Measurements from ENCODE around the gene BEND6. TPM values are rescaled to one million over a fixed set of nuclear protein-coding genes. Genes with fewer than 3 reads are reported as not detected.

BEND6 gene
- total RNA-seq, 1 experiment from 2014 or later = not detected

DNA sequence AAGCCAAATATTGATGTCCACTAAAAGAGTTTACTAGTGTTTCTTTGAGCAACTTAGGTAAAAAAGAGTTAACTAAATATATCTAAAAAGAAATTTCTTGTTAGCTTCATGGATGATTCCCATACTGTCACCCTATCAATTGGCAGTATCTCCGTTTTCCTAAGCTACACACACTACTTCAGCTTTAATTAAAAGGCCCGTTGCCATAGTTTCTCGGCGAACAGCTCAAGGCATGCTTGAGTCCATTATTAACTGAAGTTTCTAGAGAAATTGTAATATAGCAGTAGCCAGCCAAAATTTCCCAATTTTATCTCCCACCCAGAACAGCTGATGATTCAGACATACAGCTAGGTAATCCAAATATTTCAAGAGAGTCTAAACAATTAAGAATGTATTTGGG is 20.0 kb upstream of the BEND6 start:
- no peak overlapping the region for H3K4me3 ChIP-seq (ENCODE audit: low read length)
- no peak overlapping the region for H3K9ac ChIP-seq (ENCODE audit: low read length)
- no peak overlapping the region for H3K27ac ChIP-seq (ENCODE audit: low read length)
- no peaks in the 10 kb centered on the region for H4K20me1 ChIP-seq (ENCODE audit: insufficient read depth, low read depth, low read length)
- DNase-seq = no peak
- no peak overlapping the region for H3K4me2 ChIP-seq (ENCODE audit: low read depth, low read length, poor library complexity, severe bottlenecking)
- no peaks in the 10 kb centered on the region for H3K36me3 ChIP-seq (ENCODE audit: insufficient read depth, low read length)
- H2AFZ ChIP-seq (ENCODE audit: low read length) = no peak overlapping the region
- no peaks in the 10 kb centered on the region for H3K27me3 ChIP-seq (ENCODE audit: low read length)
- no peaks in the 10 kb centered on the region for H3K9me3 ChIP-seq (ENCODE audit: low read length)
- no peaks in the 10 kb centered on the region for H3K9me2 ChIP-seq (replicated peaks; ENCODE audit: insufficient read depth, low read length)
- peaks cover 6% of the 10 kb centered on the region; the same call in 1 of the 2 replicates for H3K4me1 ChIP-seq (ENCODE audit: low read length)
- no peaks in the 10 kb centered on the region for H3K79me2 ChIP-seq (ENCODE audit: low read length)

DNA sequence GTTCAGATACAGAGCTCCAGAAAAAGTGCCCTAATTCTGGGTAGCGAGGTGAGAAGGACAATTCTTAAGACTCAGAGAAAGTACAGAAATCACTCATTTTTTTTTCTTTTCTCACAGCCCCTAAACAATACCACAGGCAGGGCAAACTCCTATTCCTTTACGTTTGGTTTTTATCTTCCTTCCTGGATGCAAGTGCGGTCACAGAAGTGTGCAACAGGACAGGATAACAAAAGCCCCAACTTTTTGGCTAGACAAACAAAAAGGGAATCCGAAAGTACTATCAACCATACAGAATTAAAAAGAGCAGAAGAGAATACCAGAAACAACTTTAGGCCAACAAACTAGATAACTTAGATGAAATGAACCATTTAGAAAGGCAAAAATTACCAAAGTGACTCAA is 18.4 kb upstream of the BEND6 start:
- Histone ChIP-seq H3K4me1 (ENCODE audit: low read length) (peaks cover 6% of the 10 kb centered on the region; the same call in 1 of the 2 replicates), H3K27ac (ENCODE audit: low read length) (no peak overlapping the region), H2AFZ (ENCODE audit: low read length) (no peak overlapping the region), H3K79me2 (ENCODE audit: low read length) (no peaks in the 10 kb centered on the region), H3K4me2 (ENCODE audit: low read depth, low read length, poor library complexity, severe bottlenecking) (no peak overlapping the region), H3K9me3 (ENCODE audit: low read length) (no peaks in the 10 kb centered on the region), H4K20me1 (ENCODE audit: insufficient read depth, low read depth, low read length) (no peaks in the 10 kb centered on the region), H3K36me3 (ENCODE audit: insufficient read depth, low read length) (no peaks in the 10 kb centered on the region), H3K9me2 (replicated peaks; ENCODE audit: insufficient read depth, low read length) (no peaks in the 10 kb centered on the region), H3K9ac (ENCODE audit: low read length) (no peak overlapping the region), H3K4me3 (ENCODE audit: low read length) (no peak overlapping the region), H3K27me3 (ENCODE audit: low read length) (no peaks in the 10 kb centered on the region)
- DNase-seq = no peak

DNA sequence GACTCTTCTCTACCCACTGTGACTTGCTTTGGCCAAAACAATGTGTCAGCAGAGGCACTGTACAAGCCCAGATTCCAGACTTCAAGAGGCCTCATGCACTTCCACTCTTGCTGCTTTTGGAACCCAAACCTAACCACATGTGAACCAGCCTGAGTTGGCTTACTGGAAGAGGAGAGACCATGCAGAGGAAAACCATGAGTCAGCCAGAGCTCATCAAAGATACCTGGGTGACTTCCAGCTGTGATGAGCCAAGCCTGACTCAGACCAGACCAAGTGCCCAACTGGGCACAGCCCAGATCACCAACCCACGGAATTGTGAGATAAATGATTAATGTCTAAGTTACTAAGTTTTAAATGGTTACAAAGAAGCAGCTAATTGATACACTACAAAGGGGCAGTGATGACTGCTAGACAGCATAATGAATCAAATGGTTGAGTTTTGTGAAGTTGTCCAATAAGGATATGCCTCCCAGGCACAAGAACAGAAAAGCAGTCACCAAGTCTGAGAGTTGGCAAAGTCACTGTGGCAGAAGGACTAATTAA is 16.2 kb upstream of the BEND6 start:
- Histone ChIP-seq H3K4me3 (ENCODE audit: low read length) (no peak overlapping the region), H3K9me2 (replicated peaks; ENCODE audit: insufficient read depth, low read length) (no peaks in the 10 kb centered on the region), H3K36me3 (ENCODE audit: insufficient read depth, low read length) (no peaks in the 10 kb centered on the region), H4K20me1 (ENCODE audit: insufficient read depth, low read depth, low read length) (no peaks in the 10 kb centered on the region), H3K9me3 (ENCODE audit: low read length) (no peaks in the 10 kb centered on the region), H3K27me3 (ENCODE audit: low read length) (no peaks in the 10 kb centered on the region), H3K9ac (ENCODE audit: low read length) (no peak overlapping the region), H3K27ac (ENCODE audit: low read length) (no peak overlapping the region), H2AFZ (ENCODE audit: low read length) (no peak overlapping the region), H3K79me2 (ENCODE audit: low read length) (no peaks in the 10 kb centered on the region), H3K4me2 (ENCODE audit: low read depth, low read length, poor library complexity, severe bottlenecking) (no peak overlapping the region), H3K4me1 (ENCODE audit: low read length) (no peaks in the 10 kb centered on the region)
- DNase-seq = no peak

DNA sequence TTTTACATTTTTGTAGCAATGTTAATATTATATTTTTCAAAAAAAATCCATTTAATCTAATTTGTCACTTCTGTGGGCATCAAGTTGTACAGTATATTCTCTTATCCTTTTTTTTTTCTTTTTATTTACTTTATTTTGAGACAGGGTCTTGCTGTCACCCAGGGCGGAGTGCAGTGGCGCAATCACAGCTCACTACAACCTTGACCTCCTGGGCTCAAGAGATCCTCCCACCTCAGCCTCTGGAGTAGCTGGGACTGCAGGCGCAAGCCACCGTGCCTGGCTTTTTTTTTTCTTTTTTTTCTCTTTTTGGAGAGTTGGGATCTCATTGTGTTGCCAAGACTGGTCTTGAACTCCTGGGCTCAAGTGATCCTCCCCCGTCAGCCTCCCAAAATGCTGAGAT is 14.4 kb upstream of the BEND6 start:
- Histone ChIP-seq H3K4me3 (ENCODE audit: low read length) (no peak overlapping the region), H3K4me2 (ENCODE audit: low read depth, low read length, poor library complexity, severe bottlenecking) (no peak overlapping the region), H3K27ac (ENCODE audit: low read length) (no peak overlapping the region), H3K36me3 (ENCODE audit: insufficient read depth, low read length) (no peaks in the 10 kb centered on the region), H3K9me2 (replicated peaks; ENCODE audit: insufficient read depth, low read length) (no peaks in the 10 kb centered on the region), H2AFZ (ENCODE audit: low read length) (no peak overlapping the region), H3K4me1 (ENCODE audit: low read length) (no peaks in the 10 kb centered on the region), H3K9ac (ENCODE audit: low read length) (no peak overlapping the region), H3K27me3 (ENCODE audit: low read length) (no peaks in the 10 kb centered on the region), H4K20me1 (ENCODE audit: insufficient read depth, low read depth, low read length) (no peaks in the 10 kb centered on the region), H3K79me2 (ENCODE audit: low read length) (no peaks in the 10 kb centered on the region), H3K9me3 (ENCODE audit: low read length) (no peaks in the 10 kb centered on the region)
- no peak for DNase-seq

DNA sequence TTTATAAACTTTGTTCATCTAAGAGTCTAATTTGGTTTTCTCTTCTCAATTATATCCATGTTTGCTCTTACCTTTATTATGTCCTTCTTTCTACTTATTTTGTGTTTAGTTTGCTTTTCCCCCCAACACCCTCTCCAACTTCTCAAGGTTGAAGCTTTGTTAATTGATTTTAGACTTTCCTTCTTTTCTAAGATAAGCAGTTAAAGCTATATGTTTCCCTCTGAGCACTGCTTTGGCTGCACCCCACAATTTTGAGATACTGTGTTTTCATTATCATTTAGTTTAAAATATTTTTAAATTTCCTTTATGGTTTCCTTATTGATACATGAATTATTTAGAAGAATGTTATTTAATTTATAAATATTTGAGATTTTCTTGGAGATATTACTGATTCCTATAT is 13.9 kb upstream of the BEND6 start:
- no peak overlapping the region for H3K27ac ChIP-seq (ENCODE audit: low read length)
- no peaks in the 10 kb centered on the region for H4K20me1 ChIP-seq (ENCODE audit: insufficient read depth, low read depth, low read length)
- H3K4me2 ChIP-seq (ENCODE audit: low read depth, low read length, poor library complexity, severe bottlenecking) = no peak overlapping the region
- no peaks in the 10 kb centered on the region for H3K36me3 ChIP-seq (ENCODE audit: insufficient read depth, low read length)
- H2AFZ ChIP-seq (ENCODE audit: low read length) = no peak overlapping the region
- no peak overlapping the region for H3K4me3 ChIP-seq (ENCODE audit: low read length)
- no peak for DNase-seq
- H3K79me2 ChIP-seq (ENCODE audit: low read length) = no peaks in the 10 kb centered on the region
- H3K9ac ChIP-seq (ENCODE audit: low read length) = no peak overlapping the region
- H3K9me3 ChIP-seq (ENCODE audit: low read length) = no peaks in the 10 kb centered on the region
- H3K27me3 ChIP-seq (ENCODE audit: low read length) = no peaks in the 10 kb centered on the region
- no peaks in the 10 kb centered on the region for H3K9me2 ChIP-seq (replicated peaks; ENCODE audit: insufficient read depth, low read length)
- H3K4me1 ChIP-seq (ENCODE audit: low read length) = no peaks in the 10 kb centered on the region

DNA sequence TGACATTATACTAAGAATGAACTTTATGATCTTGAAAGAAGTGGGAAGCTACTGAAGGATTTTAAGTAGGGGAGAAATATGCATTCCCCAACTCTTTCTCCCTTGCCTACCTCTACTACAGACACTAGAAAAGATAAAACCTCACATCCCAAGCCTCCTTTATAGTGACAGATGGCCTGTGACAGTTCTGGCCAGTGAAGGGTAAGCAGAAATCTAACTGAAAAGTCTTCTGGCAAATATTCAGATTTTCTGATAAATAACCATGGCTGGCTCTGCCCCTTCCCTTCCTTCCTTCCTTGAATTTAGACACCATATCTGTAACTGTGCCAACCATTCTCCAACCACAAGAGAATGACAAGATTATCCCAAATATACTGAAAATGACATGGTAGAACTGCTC is 10.2 kb upstream of the BEND6 start:
- Histone ChIP-seq H3K9me2 (replicated peaks; ENCODE audit: insufficient read depth, low read length) (no peaks in the 10 kb centered on the region), H3K27ac (ENCODE audit: low read length) (no peak overlapping the region), H3K27me3 (ENCODE audit: low read length) (no peaks in the 10 kb centered on the region), H3K4me3 (ENCODE audit: low read length) (no peak overlapping the region), H3K79me2 (ENCODE audit: low read length) (no peaks in the 10 kb centered on the region), H3K36me3 (ENCODE audit: insufficient read depth, low read length) (no peaks in the 10 kb centered on the region), H4K20me1 (ENCODE audit: insufficient read depth, low read depth, low read length) (no peaks in the 10 kb centered on the region), H2AFZ (ENCODE audit: low read length) (no peak overlapping the region), H3K4me2 (ENCODE audit: low read depth, low read length, poor library complexity, severe bottlenecking) (no peak overlapping the region), H3K9me3 (ENCODE audit: low read length) (no peaks in the 10 kb centered on the region), H3K9ac (ENCODE audit: low read length) (no peak overlapping the region), H3K4me1 (ENCODE audit: low read length) (no peaks in the 10 kb centered on the region)
- DNase-seq = no peak

DNA sequence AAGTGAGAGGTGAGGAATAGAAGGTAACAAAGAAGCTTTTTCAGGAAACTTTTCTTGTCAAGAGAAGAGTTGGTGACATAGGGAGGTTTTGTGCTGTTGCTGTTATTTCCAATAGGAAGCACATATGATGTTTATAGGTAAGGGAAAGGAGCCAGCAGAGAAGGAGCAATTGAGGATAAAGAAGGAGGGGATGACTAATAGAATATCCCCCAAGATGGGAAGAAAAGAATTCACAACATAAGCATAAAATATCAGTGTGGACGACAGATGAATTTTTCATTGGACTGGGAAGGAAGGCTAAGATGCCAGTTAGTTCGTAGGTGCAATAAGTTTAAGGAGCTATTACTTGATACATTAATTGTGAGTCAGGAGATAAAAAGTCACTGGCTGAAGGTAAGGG is 8.5 kb upstream of the BEND6 start:
- Histone ChIP-seq H3K9ac (ENCODE audit: low read length) (no peak overlapping the region), H3K36me3 (ENCODE audit: insufficient read depth, low read length) (no peaks in the 10 kb centered on the region), H3K27me3 (ENCODE audit: low read length) (no peaks in the 10 kb centered on the region), H3K4me2 (ENCODE audit: low read depth, low read length, poor library complexity, severe bottlenecking) (no peak overlapping the region), H3K9me2 (replicated peaks; ENCODE audit: insufficient read depth, low read length) (no peaks in the 10 kb centered on the region), H3K4me1 (ENCODE audit: low read length) (no peaks in the 10 kb centered on the region), H3K79me2 (ENCODE audit: low read length) (no peaks in the 10 kb centered on the region), H3K9me3 (ENCODE audit: low read length) (no peaks in the 10 kb centered on the region), H3K4me3 (ENCODE audit: low read length) (no peak overlapping the region), H3K27ac (ENCODE audit: low read length) (no peak overlapping the region), H2AFZ (ENCODE audit: low read length) (no peak overlapping the region), H4K20me1 (ENCODE audit: insufficient read depth, low read depth, low read length) (no peaks in the 10 kb centered on the region)
- DNase-seq = no peak

DNA sequence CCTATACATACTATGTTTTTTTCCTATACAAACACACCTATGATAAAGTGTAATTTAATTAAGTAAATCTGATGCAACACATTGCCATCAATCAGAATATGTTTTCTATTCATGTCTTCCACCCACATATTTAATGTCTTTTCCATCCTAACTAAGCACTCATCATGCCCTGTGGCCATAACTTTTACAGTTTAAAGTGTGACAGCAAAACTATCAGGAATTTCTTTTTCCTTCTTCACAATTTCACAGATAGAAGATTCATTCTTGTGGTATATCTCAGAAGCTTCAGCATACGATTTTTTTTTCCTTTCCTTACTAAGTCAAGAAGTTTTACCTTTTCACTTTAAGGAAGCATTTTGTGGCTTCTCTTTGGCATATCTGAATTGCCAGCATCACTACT is 7.0 kb upstream of the BEND6 start:
- Histone ChIP-seq H3K4me1 (ENCODE audit: low read length) (no peaks in the 10 kb centered on the region), H3K79me2 (ENCODE audit: low read length) (no peaks in the 10 kb centered on the region), H3K27ac (ENCODE audit: low read length) (no peak overlapping the region), H3K4me2 (ENCODE audit: low read depth, low read length, poor library complexity, severe bottlenecking) (no peak overlapping the region), H3K4me3 (ENCODE audit: low read length) (no peak overlapping the region), H3K9me2 (replicated peaks; ENCODE audit: insufficient read depth, low read length) (no peaks in the 10 kb centered on the region), H2AFZ (ENCODE audit: low read length) (no peak overlapping the region), H3K36me3 (ENCODE audit: insufficient read depth, low read length) (no peaks in the 10 kb centered on the region), H3K27me3 (ENCODE audit: low read length) (no peaks in the 10 kb centered on the region), H4K20me1 (ENCODE audit: insufficient read depth, low read depth, low read length) (no peaks in the 10 kb centered on the region), H3K9ac (ENCODE audit: low read length) (no peak overlapping the region), H3K9me3 (ENCODE audit: low read length) (no peaks in the 10 kb centered on the region)
- DNase-seq = no peak

DNA sequence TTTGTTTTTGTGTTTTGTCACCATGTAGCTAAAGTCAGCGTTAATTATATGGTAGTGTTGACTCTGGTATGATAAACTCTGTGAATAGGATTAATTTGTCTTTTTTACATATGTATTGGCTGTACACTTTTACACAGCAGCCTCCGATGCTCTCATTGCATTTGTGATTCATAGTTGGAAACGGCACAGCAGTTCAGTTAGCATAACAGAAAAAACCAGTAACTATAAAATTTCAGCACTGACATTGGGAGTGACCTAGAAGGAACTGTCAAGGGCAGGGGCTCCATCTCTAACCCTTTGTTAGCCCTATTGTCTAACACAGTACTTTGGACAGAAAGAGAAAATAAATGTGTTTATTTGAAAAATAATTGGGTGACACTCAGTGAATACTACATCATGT is 5.6 kb upstream of the BEND6 start:
- H3K9ac ChIP-seq (ENCODE audit: low read length) = no peak overlapping the region
- DNase-seq = no peak
- no peaks in the 10 kb centered on the region for H3K79me2 ChIP-seq (ENCODE audit: low read length)
- H3K4me2 ChIP-seq (ENCODE audit: low read depth, low read length, poor library complexity, severe bottlenecking) = no peak overlapping the region
- no peaks in the 10 kb centered on the region for H4K20me1 ChIP-seq (ENCODE audit: insufficient read depth, low read depth, low read length)
- H3K4me3 ChIP-seq (ENCODE audit: low read length) = no peak overlapping the region
- no peaks in the 10 kb centered on the region for H3K27me3 ChIP-seq (ENCODE audit: low read length)
- no peak overlapping the region for H2AFZ ChIP-seq (ENCODE audit: low read length)
- no peaks in the 10 kb centered on the region for H3K36me3 ChIP-seq (ENCODE audit: insufficient read depth, low read length)
- H3K9me2 ChIP-seq (replicated peaks; ENCODE audit: insufficient read depth, low read length) = no peaks in the 10 kb centered on the region
- H3K9me3 ChIP-seq (ENCODE audit: low read length) = no peaks in the 10 kb centered on the region
- no peak overlapping the region for H3K27ac ChIP-seq (ENCODE audit: low read length)
- H3K4me1 ChIP-seq (ENCODE audit: low read length) = peaks cover 7% of the 10 kb centered on the region; the same call in 1 of the 2 replicates
